GM21423 (cell line): ENCODE measurements around the gene SERPINA6.
"Not testable (repeated sequence)": the region's sequence is repeated elsewhere in the genome, so short reads cannot be mapped to it uniquely, and the experiment has no call there.

ENCODE experiments used
- ATAC-seq: cut with Tn5 transposase; IDR thresholded peaks from one replicate; pipeline ENCODE4 v1.9.1; 2021; ENCODE audit warnings: mild to moderate bottlenecking, moderate library complexity; ENCODE audit not compliant: unreplicated experiment

Gene SERPINA6

GRCh38 chr14:94354638-94355185 lies 31.6 kb upstream of the SERPINA6 start:
- ATAC-seq: no peak

- not testable (repeated sequence) for ATAC-seq
Measured at GRCh38 chr14:94354190-94354589, 31.1 kb upstream of the SERPINA6 start.

DNA sequence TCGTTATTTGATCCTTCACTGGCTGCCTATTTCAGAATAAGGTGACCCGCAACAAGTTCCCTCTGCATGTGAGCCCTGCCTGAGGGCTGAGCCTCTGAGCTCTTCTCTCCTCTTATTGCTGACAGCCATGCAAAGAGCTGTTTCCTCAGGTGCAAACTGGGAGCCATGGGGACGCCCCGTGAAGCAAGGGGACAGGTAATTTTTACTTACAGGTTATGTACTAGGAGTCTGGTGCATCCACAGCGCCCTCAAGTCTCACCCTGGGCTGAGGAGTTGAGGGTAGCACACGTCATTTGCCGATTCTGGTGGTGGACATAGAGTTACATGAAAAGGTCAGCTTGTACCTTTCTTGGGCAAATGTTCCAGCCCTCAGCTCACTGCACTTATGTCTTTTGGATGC lies 26.1 kb upstream of the SERPINA6 start:
- ATAC-seq: no peak

GRCh38 chr14:94348836-94349235 lies 25.7 kb upstream of the SERPINA6 start:
- ATAC-seq: no peak

DNA sequence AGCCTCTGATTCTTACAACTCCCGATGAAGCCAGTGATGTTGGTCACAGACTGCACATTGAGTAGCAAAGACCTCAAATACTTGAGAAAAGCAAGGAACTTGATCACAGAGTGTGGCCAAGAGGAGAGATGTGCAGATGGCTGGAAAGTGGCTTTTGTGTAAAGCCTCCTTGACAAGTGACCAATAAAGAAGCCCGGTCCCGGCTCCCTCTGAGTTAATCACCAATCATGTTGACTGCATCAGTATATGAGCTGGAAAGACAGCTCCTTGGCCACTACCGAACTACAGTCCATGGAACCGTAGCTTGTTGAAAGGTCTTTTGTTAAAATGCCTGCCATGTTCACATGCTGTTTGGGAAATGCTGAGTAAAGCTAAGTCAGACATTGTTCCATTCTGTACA lies 23.7 kb upstream of the SERPINA6 start:
- ATAC-seq: no peak

DNA sequence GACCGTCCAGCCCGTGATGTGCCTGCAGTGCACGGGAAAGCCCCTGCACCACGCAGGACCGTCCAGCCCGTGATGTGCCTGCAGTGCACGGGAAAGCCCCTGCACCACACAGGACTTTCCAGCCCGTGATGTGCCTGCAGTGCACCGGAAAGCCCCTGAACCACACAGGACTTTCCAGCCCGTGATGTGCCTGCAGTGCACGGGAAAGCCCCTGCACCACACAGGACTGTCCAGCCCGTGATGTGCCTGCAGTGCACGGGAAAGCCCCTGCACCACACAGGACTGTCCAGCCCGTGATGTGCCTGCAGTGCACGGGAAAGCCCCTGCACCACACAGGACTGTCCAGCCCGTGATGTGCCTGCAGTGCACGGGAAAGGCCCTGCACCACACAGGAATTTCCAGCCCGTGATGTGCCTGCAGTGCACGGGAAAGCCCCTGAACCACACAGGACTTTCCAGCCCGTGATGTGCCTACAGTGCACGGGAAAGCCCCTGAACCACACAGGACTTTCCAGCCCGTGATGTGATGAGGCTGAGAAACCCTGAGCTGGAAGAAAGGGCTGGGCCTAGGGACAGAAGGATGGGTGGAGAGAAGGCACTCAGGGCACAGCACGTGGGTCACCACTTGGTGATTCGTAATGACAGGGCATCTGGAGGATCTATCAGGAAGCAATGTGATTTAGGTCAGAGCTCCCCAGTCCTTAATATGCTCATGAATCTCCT lies 23.1 kb upstream of the SERPINA6 start:
- not testable (repeated sequence) for ATAC-seq

- no peak for ATAC-seq
Measured at GRCh38 chr14:94345344-94346064, 22.4 kb upstream of the SERPINA6 start.

GRCh38 chr14:94344389-94344788 lies 21.3 kb upstream of the SERPINA6 start:
- ATAC-seq: no peak

GRCh38 chr14:94343238-94344005 lies 20.3 kb upstream of the SERPINA6 start:
- no peak for ATAC-seq

DNA sequence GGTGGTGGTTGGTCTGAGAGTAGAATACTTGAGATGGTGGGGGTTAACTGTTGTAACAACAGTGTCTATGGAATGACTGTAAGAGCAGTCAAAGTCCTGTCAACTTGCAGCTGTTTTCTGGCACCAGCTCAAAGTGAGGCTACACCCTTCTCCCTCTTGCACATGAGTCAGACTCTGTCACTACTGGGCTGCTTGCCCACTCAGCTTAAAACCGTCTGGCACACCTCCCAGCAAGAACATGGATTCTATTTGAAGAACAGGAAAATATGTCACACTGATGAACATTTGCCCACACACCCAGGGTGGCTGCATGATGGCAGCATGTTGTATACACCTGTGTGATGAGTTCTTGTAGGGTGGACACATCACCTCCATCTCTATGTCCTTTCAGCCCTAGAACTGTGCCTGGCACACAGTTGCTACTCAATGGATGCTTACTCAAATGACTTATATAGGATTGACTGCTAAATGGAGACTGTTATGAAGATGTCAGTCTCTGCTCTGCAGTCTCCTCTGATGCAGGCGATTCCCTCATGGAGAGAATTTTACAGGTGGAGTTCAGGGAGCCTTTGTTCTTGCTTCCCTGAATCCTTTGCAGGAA lies 19.3 kb upstream of the SERPINA6 start:
- no peak for ATAC-seq

- no peak for ATAC-seq
Measured at GRCh38 chr14:94341656-94342333, 18.7 kb upstream of the SERPINA6 start.

GRCh38 chr14:94340533-94340932 lies 17.4 kb upstream of the SERPINA6 start:
- ATAC-seq: no peak

- no peak for ATAC-seq
Measured at GRCh38 chr14:94338023-94338422, 14.9 kb upstream of the SERPINA6 start.

- ATAC-seq: no peak
Measured at GRCh38 chr14:94337274-94337673, 14.1 kb upstream of the SERPINA6 start.

GRCh38 chr14:94334872-94335271 lies 11.7 kb upstream of the SERPINA6 start:
- ATAC-seq: no peak

DNA sequence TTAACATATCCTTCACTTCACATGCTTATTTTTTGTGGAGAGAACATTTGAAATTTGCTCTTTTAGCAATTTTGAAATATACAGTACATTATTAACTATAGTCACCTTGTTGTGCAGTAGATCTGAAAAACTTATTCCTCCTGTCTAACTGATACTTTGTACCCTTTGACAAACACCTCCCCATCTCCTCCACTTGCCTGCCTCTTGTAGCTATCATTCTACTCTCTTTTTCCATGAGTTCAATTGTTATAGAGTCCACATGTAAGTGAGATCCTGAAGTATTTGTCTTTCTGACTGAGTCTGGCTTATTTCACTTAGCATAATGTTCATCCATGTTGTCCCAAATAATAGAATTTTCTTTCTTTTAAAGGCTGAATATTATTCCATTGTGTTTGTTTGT lies 9.5 kb upstream of the SERPINA6 start:
- no peak for ATAC-seq

- no peak for ATAC-seq
Measured at GRCh38 chr14:94332063-94332583, 9.0 kb upstream of the SERPINA6 start.

DNA sequence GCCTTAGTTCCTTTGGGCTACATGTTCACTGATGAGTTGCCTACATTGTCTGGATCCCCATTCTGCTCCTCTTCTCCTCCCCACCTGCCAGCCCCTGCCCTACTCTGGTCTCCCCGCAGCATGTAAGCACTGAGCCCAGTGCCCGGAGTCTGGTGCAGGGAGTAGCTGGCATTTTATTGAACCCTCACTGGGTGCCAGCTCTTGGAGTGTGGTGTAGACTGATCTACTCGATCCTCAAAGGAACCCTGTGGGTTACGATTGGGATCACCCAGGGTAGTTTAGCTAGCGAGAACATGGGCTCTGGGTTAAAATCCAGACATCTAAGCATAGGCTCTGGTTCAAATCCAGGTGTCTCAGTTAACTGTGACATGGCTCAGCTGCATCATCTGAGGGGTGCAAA lies 8.3 kb upstream of the SERPINA6 start:
- ATAC-seq: no peak

DNA sequence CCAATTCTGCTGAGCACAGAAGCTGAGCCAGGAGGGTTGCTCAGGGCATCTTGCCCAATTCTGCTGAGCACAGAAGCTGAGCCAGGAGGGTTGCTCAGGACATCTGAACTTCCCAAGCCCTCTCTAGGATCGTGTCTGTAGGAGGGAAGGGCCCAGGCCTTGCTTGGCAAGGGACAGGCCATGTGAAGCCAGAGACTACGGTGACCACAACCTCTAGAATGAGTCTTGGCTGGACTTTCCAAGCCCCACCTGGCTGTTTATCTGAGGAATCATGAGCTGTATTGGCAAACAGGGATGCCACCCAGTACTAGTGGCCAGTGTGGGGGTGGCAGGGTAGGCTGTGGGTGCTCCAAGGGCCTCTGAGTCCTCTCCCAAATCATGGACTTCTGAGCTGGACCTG lies 7.7 kb upstream of the SERPINA6 start:
- no peak for ATAC-seq

GRCh38 chr14:94330432-94330831 lies 7.3 kb upstream of the SERPINA6 start:
- no peak for ATAC-seq
